DND-41 (cell line): ENCODE results near the gene FBXO8.

Source experiments
- EZH2 ChIP-seq: IDR thresholded peaks from 3 replicates; pipeline ENCODE4 v1.6.1; 2012; ENCODE audit warnings: borderline replicate concordance, low read depth, mild to moderate bottlenecking, moderate library complexity, low read length, inconsistent platforms; ENCODE audit not compliant: severe bottlenecking
- TF ChIP-seq, protein P1 (sequence below): IDR thresholded peaks from 2 replicates; pipeline ENCODE4 v1.5.1; 2012; ENCODE audit warnings: borderline replicate concordance, low read length, moderate library complexity, mild to moderate bottlenecking; ENCODE audit not compliant: poor library complexity, severe bottlenecking; ENCODE audit errors: extremely low read depth

DNA sequence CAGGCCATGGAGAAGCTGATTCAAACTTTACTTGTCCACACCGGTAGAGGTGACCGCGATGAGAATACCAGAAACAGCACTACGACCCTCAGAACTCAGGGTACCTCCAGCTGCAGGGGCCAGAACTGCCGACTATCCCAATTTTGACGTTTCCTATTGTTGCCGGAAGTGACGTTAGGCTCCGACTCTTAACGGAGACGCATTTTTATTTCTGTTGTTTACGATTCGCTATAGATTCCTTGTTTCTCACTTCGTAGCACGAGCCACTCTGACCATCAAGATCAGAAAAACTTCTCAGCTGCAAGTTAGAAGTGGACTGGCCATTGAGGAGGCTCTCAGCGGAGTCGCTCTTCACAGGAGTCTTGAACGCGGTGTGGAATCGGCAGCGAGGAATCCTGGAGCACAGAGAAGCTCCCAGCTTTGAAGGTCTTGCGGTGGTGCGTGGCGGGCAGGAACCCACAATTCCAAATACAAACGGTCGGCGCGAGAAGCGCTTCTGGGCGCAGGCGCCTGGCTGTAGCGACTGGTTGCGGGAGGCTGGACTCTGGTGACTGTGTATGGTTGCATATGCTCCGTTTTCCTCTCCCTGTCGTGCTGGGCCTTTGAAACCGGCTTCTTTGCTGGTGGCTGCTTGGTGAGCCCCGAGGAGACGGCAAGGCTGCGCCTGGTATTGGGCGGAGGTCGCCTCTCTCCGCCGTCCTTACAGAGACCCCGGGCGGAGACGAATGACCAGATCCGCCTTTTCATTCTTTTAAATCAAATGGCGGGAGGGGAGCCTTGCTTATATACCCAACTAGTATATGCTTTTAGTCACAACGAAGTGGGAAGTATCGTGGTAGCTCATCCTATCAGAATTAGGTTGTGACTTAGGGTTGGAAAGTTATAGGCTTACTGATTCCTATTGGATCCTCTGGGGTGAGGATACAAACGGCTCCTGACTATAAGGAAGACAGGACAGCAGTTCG lies at the start of gene FBXO8, which contains the start of gene CEP44:
- TF ChIP-seq, protein P1, sequence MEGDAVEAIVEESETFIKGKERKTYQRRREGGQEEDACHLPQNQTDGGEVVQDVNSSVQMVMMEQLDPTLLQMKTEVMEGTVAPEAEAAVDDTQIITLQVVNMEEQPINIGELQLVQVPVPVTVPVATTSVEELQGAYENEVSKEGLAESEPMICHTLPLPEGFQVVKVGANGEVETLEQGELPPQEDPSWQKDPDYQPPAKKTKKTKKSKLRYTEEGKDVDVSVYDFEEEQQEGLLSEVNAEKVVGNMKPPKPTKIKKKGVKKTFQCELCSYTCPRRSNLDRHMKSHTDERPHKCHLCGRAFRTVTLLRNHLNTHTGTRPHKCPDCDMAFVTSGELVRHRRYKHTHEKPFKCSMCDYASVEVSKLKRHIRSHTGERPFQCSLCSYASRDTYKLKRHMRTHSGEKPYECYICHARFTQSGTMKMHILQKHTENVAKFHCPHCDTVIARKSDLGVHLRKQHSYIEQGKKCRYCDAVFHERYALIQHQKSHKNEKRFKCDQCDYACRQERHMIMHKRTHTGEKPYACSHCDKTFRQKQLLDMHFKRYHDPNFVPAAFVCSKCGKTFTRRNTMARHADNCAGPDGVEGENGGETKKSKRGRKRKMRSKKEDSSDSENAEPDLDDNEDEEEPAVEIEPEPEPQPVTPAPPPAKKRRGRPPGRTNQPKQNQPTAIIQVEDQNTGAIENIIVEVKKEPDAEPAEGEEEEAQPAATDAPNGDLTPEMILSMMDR, result no peak
- TF ChIP-seq EZH2, result no peak
